GM21576 (cell line): Measurements from ENCODE around the gene CCDC174.
A peak's percentile ranks its signal among the peaks of the same experiment; 100 is the strongest.

ENCODE experiments used
- ATAC-seq: cut with Tn5 transposase; IDR thresholded peaks from one replicate; pipeline ENCODE4 v1.9.1; 2021; ENCODE audit warnings: mild to moderate bottlenecking, moderate library complexity; ENCODE audit not compliant: unreplicated experiment

Gene CCDC174

GRCh38 chr3:14698601-14699244 is 47.2 kb downstream of the CCDC174 start:
- no peak for ATAC-seq

- no peak for ATAC-seq
Measured at GRCh38 chr3:14699643-14700042, 48.1 kb downstream of the CCDC174 start.

GRCh38 chr3:14700891-14701290 is 49.3 kb downstream of the CCDC174 start:
- no peak for ATAC-seq

GRCh38 chr3:14701676-14702075 is 50.1 kb downstream of the CCDC174 start:
- no peak for ATAC-seq

GRCh38 chr3:14703128-14703750 is 51.7 kb downstream of the CCDC174 start:
- ATAC-seq = no peak

- no peak for ATAC-seq
Measured at GRCh38 chr3:14703791-14704190, 52.2 kb downstream of the CCDC174 start.

GRCh38 chr3:14706096-14706495 is 54.5 kb downstream of the CCDC174 start:
- ATAC-seq = no peak

GRCh38 chr3:14716591-14716990 is 65.0 kb downstream of the CCDC174 start:
- ATAC-seq = no peak

GRCh38 chr3:14717307-14717706 is 65.7 kb downstream of the CCDC174 start:
- ATAC-seq = no peak

- ATAC-seq = peak; percentile 51
Measured at GRCh38 chr3:14718539-14718938, 67.0 kb downstream of the CCDC174 start.

- ATAC-seq = peak; percentile 53
Measured at GRCh38 chr3:14719006-14719405, 67.4 kb downstream of the CCDC174 start.

- ATAC-seq = no peak
Measured at GRCh38 chr3:14721126-14721864, 69.7 kb downstream of the CCDC174 start.
